Left ventricle myocardium inferior (tissue), 1 donor: ENCODE results near the gene GPC6. TPM values are rescaled to one million over a fixed set of nuclear protein-coding genes. Genes with fewer than 3 reads are reported as not detected.

Experiments
- DNase-seq: peaks from one replicate; pipeline ENCODE4 v3.0.0-alpha.2; 2020
- H3K27ac ChIP-seq: fragments of 200-600 bp; replicated peaks from 2 replicates; pipeline ENCODE4 v1.8.0; 2021
- H3K27me3 ChIP-seq: fragments of 200-600 bp; 2 replicates; pipeline ENCODE4 v1.8.0; 2021; ENCODE audit warnings: low read depth
- H3K36me3 ChIP-seq: fragments of 200-600 bp; 2 replicates; pipeline ENCODE4 v1.8.0; 2021
- H3K4me1 ChIP-seq: fragments of 200-600 bp; 2 replicates; pipeline ENCODE4 v1.8.0; 2021
- H3K4me3 ChIP-seq: fragments of 200-600 bp; 2 replicates; pipeline ENCODE4 v1.8.0; 2021; ENCODE audit warnings: mild to moderate bottlenecking, moderate library complexity
- H3K9me3 ChIP-seq: fragments of 200-600 bp; replicated peaks from 2 replicates; pipeline ENCODE4 v1.8.0; 2021
- intact Hi-C: fragments of 100-400 bp; cut with micrococcal nuclease; formaldehyde crosslinking; loops from one replicate; pipeline ENCODE4 v1.11.0; 2022
- total RNA-seq: library from RNA; stranded (reverse); fragmentation: NEBNext Ultra II Directional; extraction: Animal tissue kit (Norgen Biotek cat#: 25700); gene quantifications from one replicate; pipeline ENCODE4 v1.2.1, GENCODE V29; 2021
- TF ChIP-seq, protein P1 (sequence below): fragments of 200-600 bp; IDR thresholded peaks from 2 replicates; pipeline ENCODE4 v1.8.0; 2021; ENCODE audit warnings: antibody characterized with exemption, mild to moderate bottlenecking, borderline replicate concordance
- donor health status: DM: no; HTN: yes; CAD: no; lungs with severe emphysema.

The GPC6 gene
- total RNA-seq, 1 donor from 2014 or later = 1.8 TPM

DNA sequence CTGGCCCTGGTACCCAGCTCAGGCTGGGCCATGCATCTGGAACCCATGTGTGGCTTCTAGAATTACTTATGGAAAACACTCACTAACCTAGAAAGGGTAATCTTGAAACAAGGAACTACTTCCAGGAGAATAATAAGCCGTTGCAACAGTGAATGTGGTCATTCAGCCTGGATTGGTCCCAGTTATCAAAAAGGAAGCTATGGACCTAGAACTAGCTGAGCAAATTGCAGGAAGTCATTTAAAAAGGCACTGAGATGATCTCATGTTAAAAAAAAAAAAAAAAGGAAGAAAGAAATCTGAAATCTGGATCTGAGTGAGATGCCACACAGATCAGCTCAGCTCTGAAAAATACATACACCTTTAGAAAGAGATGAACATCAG, 1193.3 kb downstream of the GPC6 start:
- peaks cover 21% of the 10 kb centered on the region for H3K9me3 ChIP-seq
- TF ChIP-seq, protein P1, sequence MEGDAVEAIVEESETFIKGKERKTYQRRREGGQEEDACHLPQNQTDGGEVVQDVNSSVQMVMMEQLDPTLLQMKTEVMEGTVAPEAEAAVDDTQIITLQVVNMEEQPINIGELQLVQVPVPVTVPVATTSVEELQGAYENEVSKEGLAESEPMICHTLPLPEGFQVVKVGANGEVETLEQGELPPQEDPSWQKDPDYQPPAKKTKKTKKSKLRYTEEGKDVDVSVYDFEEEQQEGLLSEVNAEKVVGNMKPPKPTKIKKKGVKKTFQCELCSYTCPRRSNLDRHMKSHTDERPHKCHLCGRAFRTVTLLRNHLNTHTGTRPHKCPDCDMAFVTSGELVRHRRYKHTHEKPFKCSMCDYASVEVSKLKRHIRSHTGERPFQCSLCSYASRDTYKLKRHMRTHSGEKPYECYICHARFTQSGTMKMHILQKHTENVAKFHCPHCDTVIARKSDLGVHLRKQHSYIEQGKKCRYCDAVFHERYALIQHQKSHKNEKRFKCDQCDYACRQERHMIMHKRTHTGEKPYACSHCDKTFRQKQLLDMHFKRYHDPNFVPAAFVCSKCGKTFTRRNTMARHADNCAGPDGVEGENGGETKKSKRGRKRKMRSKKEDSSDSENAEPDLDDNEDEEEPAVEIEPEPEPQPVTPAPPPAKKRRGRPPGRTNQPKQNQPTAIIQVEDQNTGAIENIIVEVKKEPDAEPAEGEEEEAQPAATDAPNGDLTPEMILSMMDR = no peak
- H3K4me1 ChIP-seq = peaks cover under 1% of the 10 kb centered on the region
- no peak overlapping the region for H3K4me3 ChIP-seq
- H3K27me3 ChIP-seq = peaks cover 17% of the 10 kb centered on the region
- intact Hi-C loops = no loop called here
- H3K36me3 ChIP-seq = no peaks in the 10 kb centered on the region
- DNase-seq = no peak
- H3K27ac ChIP-seq = no peak overlapping the region

DNA sequence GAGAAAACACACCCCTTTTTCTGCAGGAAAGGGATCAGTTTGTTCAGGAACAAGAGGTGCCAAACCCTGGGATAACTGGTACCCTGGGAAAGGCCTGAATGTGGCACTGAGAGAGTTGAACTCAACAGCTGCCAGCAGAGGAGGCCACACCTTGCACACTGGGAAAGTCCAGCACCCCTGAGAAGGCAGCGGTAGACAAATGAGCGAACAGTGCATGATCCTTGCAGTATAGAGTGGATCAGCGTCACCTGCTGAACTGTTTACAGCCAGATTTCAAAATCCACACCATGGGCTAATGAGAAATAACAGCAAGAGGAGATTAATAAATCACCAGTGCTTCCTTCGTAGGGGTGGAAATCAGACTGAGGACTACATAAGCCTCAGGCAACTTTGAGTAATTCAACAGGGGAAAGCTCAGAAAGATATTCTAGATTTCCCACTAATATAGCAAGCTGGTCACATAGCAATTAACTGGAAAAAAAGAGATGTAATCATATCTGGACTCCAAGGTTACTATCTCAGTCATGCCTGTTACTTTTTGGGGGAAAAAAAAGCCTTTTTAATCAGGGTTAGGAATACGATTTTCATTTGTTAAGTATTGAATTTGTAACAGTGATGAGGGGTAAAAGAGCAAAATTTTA, 1200.8 kb downstream of the GPC6 start:
- TF ChIP-seq, protein P1 = no peak
- no peak for DNase-seq

DNA sequence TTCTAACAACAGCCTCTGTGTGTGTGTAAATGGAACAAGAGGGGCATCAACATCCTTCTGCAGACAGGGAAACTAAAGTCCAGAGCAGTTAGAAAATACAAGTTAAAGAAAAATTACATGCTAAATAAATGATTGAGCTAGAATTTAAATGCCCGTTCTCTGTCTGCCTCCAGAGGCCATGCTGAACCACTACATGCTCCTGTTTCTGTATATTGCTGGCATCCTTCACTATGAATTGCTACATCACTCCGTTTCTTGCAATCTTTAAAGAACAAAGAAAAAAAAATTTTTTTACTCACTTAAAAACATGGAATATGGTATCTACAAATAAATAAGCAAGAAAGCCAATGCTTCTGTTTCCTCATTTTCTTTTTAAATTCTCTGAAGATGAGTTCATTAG, 1205.0 kb downstream of the GPC6 start:
- TF ChIP-seq, protein P1 = no peak
- Histone ChIP-seq H3K36me3 (no peaks in the 10 kb centered on the region), H3K27me3 (peaks cover 11% of the 10 kb centered on the region), H3K9me3 (no peaks in the 10 kb centered on the region), H3K4me3 (no peak overlapping the region), H3K27ac (no peak overlapping the region), H3K4me1 (peaks cover 6% of the 10 kb centered on the region)
- DNase-seq = no peak
- intact Hi-C loops = no loop called here

More for the DNA sequence above, 1200.8 kb downstream of the GPC6 start:
- Histone ChIP-seq H3K4me1 (no peaks in the 10 kb centered on the region), H3K36me3 (no peaks in the 10 kb centered on the region), H3K9me3 (no peaks in the 10 kb centered on the region), H3K27me3 (peaks cover 11% of the 10 kb centered on the region), H3K4me3 (no peak overlapping the region), H3K27ac (no peak overlapping the region)
- intact Hi-C loops = no loop called here

DNA sequence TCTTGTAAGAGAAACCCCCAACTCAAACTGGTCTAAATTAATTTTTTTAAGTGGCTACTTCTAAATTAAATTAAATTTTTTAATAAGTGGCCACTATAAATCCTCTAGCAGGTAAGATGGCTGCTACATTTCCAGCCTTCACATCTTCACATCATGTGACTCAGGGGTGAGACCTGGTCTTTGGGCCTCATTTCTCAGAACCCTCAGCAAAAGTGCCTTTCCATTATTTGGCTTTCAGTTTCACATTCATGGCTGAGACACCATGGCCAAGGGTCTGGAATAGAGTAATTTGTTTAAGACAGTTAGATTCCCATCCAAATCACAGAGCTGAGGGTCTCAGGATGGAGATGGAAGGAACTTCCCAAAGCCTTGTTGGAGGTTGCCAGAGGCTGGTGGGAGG, 1205.4 kb downstream of the GPC6 start:
- Histone ChIP-seq H3K4me1 (peaks cover 6% of the 10 kb centered on the region), H3K4me3 (no peak overlapping the region), H3K36me3 (no peaks in the 10 kb centered on the region), H3K27ac (no peak overlapping the region), H3K9me3 (no peaks in the 10 kb centered on the region), H3K27me3 (peaks cover 11% of the 10 kb centered on the region)
- TF ChIP-seq, protein P1 = no peak
- DNase-seq = no peak
- intact Hi-C loops = no loop called here

DNA sequence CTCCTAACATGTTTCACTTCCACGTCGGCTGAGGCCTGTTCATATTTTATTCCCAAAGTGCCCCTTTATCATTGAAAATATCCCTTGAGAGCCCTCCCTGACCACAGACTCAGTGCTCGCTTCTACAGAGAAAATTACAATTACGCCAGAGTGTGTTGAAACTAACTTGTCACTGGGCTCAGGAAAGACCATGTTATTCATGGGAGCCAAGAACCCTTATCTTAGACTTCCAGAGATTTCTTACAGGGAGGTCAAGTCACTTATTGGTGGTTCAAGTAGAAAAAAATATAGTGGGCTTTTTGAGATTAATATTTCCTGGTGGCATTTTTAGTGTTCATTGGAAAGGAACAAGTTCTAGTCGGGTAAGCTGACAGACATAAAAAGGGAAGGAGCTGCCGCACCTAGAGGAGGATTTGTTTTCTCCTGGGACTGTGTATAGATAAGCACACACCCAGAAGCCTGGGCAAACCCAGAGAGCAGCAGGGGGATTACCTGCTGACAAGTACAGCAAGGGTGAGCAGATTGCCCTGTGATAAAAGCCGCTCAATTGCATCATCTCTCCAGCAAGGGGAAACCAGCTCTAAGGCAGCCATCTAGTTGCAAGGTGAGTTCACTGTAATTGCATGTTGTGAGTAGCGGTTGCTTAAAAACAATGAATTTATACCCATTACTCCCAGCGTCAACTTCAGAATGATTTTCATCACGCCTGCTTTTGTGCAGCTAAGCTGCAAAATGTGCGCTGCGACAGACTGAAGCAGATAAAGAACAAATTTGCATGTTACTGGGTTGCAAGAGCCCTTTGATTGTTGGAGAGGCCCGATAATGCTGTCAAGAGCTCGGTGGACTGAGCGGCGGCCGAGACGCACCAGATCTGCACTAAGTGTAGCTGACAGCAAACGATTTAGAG, 1206.7 kb downstream of the GPC6 start:
- Histone ChIP-seq H3K27me3 (peaks cover 11% of the 10 kb centered on the region), H3K4me3 (peak overlapping the region; percentile 43), H3K4me1 (peaks cover 6% of the 10 kb centered on the region), H3K36me3 (no peaks in the 10 kb centered on the region), H3K27ac (peak overlapping the region; percentile 10), H3K9me3 (no peaks in the 10 kb centered on the region)
- intact Hi-C loops = no loop called here
- TF ChIP-seq, protein P1 = no peak
- no peak for DNase-seq
